ENCODE measurements around the gene CDK7.
"Not testable (repeated sequence)": the region's sequence is repeated elsewhere in the genome, so short reads cannot be mapped to it uniquely, and the experiment has no call there.

CDK7 gene

DNA sequence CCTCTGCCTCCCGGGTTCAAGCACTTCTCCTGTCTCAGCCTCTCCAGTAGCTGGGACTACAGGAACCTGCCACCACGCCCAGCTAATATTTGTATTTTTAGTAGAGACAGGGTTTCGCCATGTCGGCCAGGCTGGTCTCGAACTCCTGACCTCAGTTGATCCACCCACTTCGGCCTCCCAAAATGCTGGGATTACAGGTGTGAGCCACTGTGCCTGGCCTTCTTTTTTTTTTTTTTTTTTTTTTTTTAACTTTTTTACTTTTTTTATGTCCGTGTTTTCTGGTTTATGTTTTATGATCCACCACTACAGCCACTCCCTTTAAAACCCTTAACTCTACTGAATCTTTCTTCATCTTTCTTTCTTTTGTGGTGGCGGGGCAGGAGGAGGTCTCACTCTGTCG, 2.0 kb downstream of the CDK7 start:
- DNase-seq (ENCODE audit: low read depth, low spot score): not testable (repeated sequence)

GRCh38 chr5:69237877-69238276, 3.2 kb downstream of the CDK7 start:
- no peak for DNase-seq (ENCODE audit: low read depth, low spot score)

DNA sequence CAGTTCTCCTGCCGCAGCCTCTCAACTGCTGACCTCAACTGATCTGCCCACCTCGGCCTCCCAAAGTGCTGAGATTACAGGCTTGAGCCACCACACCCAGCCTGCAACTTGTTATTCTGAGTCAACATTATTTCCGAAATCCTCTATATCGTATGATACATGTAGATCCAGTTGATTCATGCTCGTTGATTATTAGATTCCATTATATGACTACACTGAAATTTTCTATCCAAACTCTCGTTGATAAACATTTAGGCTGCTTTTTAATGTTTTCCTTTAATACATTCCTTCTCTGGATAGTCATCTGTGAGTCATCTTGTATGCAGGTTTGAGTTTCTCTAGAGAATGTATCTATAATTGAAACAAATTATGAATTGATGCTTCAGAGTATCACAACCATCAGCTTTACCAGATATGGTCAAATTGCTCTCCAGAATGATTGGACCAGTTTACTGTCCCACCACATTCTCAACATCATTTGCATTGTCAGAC, 4.1 kb downstream of the CDK7 start:
- DNase-seq (ENCODE audit: low read depth, low spot score): no peak

DNA sequence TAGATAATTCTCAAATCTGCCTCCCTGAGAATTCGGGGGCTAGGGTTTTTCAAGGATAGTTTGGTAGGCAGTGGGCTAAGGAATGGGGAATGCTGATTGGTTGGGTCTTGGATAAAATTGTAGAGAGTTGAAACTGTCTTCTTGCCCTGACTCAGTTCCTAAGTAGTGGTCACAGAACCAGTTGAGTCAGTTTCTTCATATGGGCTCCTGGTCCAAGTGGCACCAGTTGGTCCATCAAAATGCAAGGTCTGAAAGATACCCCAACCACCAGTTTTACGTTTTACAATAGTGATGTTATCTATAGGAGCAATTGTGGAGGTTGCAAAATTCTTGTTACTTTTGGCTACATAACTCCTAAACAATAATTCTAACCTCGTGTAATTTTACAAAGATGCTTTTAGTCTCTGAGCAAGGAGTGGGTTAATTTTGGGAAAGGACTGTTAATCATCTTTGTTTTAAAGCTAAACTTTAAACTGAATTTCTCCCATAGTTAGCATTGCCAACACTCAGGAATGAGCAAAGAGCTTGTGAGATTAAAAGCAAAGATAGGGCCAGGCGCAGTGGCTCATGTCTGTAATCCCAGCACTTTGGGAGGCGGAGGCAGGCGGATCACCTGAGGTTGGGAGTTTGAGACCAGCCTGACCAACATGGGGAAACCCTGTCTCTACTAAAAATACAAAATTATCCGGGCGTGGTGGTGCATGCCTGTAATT, 7.7 kb downstream of the CDK7 start:
- no peak for DNase-seq (ENCODE audit: low read depth, low spot score)

- no peak for DNase-seq (ENCODE audit: low read depth, low spot score)
Measured at GRCh38 chr5:69245031-69245430, 10.3 kb downstream of the CDK7 start.

GRCh38 chr5:69248019-69248418, 13.3 kb downstream of the CDK7 start:
- no peak for DNase-seq (ENCODE audit: low read depth, low spot score)

GRCh38 chr5:69250593-69250992, 15.9 kb downstream of the CDK7 start:
- no peak for DNase-seq (ENCODE audit: low read depth, low spot score)

DNA sequence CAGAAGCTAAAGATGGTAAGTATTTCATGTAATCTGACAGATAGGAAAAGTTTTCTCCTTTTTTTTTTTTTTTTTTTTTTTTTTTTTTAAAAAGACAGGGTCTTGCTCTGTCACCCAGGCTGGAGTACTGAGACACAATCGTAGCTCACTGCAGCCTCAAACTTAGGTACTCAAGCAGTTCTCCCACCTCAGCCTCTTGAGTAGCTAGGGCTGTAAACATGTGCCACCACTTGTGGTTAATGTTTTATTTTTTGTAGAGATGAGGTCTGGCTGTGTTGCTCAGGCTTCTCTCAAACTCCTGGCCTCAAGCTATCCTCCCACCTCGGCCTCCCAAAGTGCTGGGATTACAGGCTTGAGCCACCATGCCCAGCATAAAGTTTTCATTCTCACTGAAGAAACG, 17.8 kb downstream of the CDK7 start:
- DNase-seq (ENCODE audit: low read depth, low spot score): no peak

DNA sequence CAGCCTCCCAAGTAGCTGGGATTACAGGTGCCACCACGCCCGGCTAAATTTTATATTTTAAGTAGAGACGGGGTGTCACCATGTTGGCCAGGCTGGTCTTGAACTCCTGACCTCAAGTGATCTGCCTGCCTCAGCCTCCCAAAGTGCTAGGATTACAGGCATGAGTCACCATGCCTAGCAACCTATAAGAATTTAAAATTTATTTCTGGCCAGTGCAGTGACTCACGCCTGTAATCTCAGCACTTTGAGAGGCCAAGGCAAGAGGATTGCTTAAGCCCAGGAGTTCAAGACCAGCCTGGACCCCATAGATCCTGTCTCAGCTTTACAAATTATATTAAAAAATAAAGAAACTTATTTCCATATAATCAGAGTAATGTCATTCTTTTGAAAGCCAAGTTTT, 21.3 kb downstream of the CDK7 start:
- not testable (repeated sequence) for DNase-seq (ENCODE audit: low read depth, low spot score)

GRCh38 chr5:69257577-69257976, 22.9 kb downstream of the CDK7 start:
- no peak for DNase-seq (ENCODE audit: low read depth, low spot score)

DNA sequence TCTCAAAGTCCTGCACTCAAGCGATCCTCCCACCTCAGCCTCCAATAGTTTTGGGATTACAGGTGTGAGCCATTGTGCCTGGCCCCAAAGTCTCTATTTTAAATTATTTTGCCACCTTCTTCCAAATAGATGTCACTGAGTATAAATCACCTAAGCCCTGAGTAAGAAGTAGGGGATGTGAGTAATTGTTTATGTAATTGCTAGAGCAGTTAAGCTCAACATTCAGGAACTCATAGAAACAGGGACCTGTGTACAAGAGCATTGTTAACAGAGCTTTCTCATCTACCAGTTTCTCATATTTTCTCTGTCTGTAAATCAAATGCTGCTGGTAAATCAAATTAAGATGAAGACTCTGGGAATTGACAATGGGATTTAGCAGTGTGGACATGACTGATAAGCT, 26.3 kb downstream of the CDK7 start:
- no peak for DNase-seq (ENCODE audit: low read depth, low spot score)

GRCh38 chr5:69265931-69266330, 31.2 kb downstream of the CDK7 start:
- no peak for DNase-seq (ENCODE audit: low read depth, low spot score)

GRCh38 chr5:69268899-69269298, 34.2 kb downstream of the CDK7 start:
- no peak for DNase-seq (ENCODE audit: low read depth, low spot score)

DNA sequence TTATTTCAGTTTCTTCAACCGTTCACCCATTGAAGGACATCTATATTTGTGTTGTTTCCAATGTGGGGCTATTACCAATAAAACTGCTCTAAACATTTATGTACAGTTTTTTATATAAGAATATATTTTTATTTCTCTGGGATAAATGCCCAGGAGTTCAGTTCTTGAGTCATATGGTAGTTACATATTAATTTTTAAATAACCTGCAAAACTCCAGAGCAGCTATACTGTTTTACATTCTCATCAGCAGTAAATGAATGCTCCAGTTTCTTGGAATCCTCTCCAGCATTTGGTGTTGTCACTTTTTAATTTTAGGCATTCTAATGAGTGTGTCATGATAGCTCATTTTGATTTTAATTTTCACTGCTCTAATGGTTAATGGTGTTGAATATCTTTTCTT, 36.2 kb downstream of the CDK7 start:
- DNase-seq (ENCODE audit: low read depth, low spot score): no peak

DNA sequence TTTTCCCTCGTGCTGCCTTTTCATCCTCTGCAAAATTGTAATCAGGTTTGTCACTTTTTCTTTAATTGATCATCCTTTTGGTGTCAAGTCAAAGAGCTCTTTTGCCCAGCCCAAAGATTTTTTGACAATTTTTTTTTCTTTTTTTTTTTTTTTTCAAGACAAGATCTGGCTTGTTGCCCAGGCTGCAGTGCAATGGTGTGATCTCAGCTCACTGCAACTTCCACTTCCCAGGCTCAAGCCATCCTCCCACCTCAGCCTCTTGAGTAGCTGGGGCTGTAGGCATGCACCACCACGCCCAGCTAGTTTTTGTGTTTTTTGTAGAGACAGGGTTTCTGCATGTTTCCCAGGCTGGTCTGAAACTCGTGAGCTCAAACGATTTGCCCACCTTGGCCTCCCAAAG, 36.7 kb downstream of the CDK7 start:
- DNase-seq (ENCODE audit: low read depth, low spot score): no peak

DNA sequence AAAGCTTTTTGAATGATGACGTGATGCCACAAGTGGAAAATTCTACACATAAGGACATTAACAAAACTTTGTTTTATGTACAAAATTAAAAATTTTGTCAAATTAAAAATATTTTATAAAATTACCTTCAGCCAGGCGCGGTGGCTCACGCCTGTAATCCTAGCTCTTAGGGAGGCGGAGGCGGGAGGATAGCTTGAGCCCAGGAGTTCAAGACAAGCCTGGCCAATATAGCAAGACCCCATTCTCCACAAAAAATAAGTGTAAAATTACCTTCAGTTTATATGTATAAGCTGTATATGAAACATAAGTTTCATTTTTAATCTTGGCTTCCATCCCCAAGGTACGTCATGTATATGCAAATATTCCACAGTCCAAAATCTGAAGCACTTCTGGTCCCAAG, 40.9 kb downstream of the CDK7 start:
- DNase-seq (ENCODE audit: low read depth, low spot score): no peak

GRCh38 chr5:69276422-69277174, 41.9 kb downstream of the CDK7 start:
- no peak for DNase-seq (ENCODE audit: low read depth, low spot score)

- DNase-seq (ENCODE audit: low read depth, low spot score): no peak
Measured at GRCh38 chr5:69279517-69279916, 44.8 kb downstream of the CDK7 start.

- DNase-seq (ENCODE audit: low read depth, low spot score): no peak
Measured at GRCh38 chr5:69281114-69281513, 46.4 kb downstream of the CDK7 start.

- no peak for DNase-seq (ENCODE audit: low read depth, low spot score)
Measured at GRCh38 chr5:69284203-69284602, 49.5 kb downstream of the CDK7 start.

GRCh38 chr5:69285448-69286116, 50.9 kb downstream of the CDK7 start:
- no peak for DNase-seq (ENCODE audit: low read depth, low spot score)

GRCh38 chr5:69288069-69288468, 53.4 kb downstream of the CDK7 start:
- no peak for DNase-seq (ENCODE audit: low read depth, low spot score)

DNA sequence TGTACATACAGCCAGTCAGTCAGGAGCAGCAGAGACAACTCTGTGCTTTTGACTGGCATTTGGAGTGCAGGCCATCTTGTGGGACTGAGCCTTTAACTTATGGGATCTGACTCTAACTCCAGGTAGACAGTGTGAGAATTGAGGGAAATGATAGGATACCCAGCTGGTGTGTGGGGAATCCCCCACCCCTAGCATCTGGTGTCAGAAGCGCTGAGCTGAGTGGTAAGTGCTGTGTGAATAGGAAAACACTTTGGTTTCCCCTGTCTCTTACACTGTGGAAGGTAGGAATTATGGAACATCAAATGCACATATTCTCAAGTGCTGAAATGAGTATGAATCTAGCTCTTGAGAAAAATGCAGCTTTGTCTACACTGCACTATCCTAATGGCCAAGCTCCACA, 54.0 kb downstream of the CDK7 start:
- DNase-seq (ENCODE audit: low read depth, low spot score): no peak
